GM23248 (cell line): ENCODE results near the gene FOXO1. TPM values are rescaled to one million over a fixed set of nuclear protein-coding genes. Genes with fewer than 3 reads are reported as not detected.
"Not testable (repeated sequence)": the region's sequence is repeated elsewhere in the genome, so short reads cannot be mapped to it uniquely, and the experiment has no call there.

ENCODE experiments used
- DNase-seq: peaks from one replicate; pipeline ENCODE4 v3.0.0-alpha.2; 2015
- H2AFZ ChIP-seq: fragments of 200-600 bp; sonication (generic); 2 replicates; pipeline ENCODE4 v1.6.1; 2016; ENCODE audit warnings: antibody characterized with exemption
- H3F3A ChIP-seq: fragments of 200-600 bp; sonication (generic); 2 replicates; pipeline ENCODE4 v1.6.1; 2016; ENCODE audit warnings: mild to moderate bottlenecking, antibody characterized with exemption, mixed run types; ENCODE audit not compliant: insufficient read depth
- H3K27ac ChIP-seq: fragments of 200-600 bp; sonication (generic); 2 replicates; pipeline ENCODE4 v1.5.1; 2016; ENCODE audit warnings: mild to moderate bottlenecking
- H3K27me3 ChIP-seq: fragments of 200-600 bp; sonication (generic); replicated peaks from 2 replicates; pipeline ENCODE4 v1.6.1; 2016; ENCODE audit warnings: mild to moderate bottlenecking; ENCODE audit not compliant: insufficient read depth
- H3K36me3 ChIP-seq: fragments of 200-600 bp; sonication (generic); 2 replicates; pipeline ENCODE4 v1.6.1; 2016; ENCODE audit warnings: low read depth, mild to moderate bottlenecking
- H3K4me1 ChIP-seq: fragments of 200-600 bp; sonication (generic); 2 replicates; pipeline ENCODE4 v1.6.1; 2016; ENCODE audit warnings: mild to moderate bottlenecking; ENCODE audit not compliant: insufficient read depth
- H3K4me2 ChIP-seq: fragments of 200-600 bp; sonication (generic); one replicate; pipeline ENCODE4 v1.6.1; 2016; ENCODE audit warnings: mild to moderate bottlenecking; ENCODE audit not compliant: unreplicated experiment
- H3K4me3 ChIP-seq: fragments of 200-600 bp; sonication (generic); 2 replicates; pipeline ENCODE4 v1.5.1; 2016; ENCODE audit warnings: mild to moderate bottlenecking
- H3K79me2 ChIP-seq: fragments of 200-600 bp; sonication (generic); 2 replicates; pipeline ENCODE4 v1.6.1; 2016; ENCODE audit warnings: mild to moderate bottlenecking; ENCODE audit not compliant: insufficient read depth
- H3K9ac ChIP-seq: fragments of 200-600 bp; sonication (generic); 2 replicates; pipeline ENCODE4 v1.6.1; 2016; ENCODE audit warnings: mild to moderate bottlenecking
- H3K9me2 ChIP-seq: fragments of 200-600 bp; sonication (generic); 2 replicates; pipeline ENCODE4 v1.6.1; 2016; ENCODE audit warnings: mixed run types, mild to moderate bottlenecking, moderate library complexity; ENCODE audit not compliant: insufficient read depth
- H3K9me3 ChIP-seq: fragments of 200-600 bp; sonication (generic); one replicate; pipeline ENCODE4 v1.6.1; 2017; ENCODE audit warnings: low read depth
- H4K20me1 ChIP-seq: fragments of 200-600 bp; sonication (generic); 2 replicates; pipeline ENCODE4 v1.6.0; 2016; ENCODE audit not compliant: insufficient read depth
- EZH2 ChIP-seq: fragments of 200-600 bp; sonication (generic); IDR thresholded peaks from 2 replicates; pipeline ENCODE4 v1.6.1; 2018; ENCODE audit warnings: antibody characterized with exemption, mild to moderate bottlenecking; ENCODE audit not compliant: insufficient read depth, poor library complexity, severe bottlenecking
- EZH2phosphoT487 ChIP-seq: fragments of 200-600 bp; sonication (generic); IDR thresholded peaks from 2 replicates; pipeline ENCODE4 v1.6.1; 2018; ENCODE audit warnings: antibody characterized with exemption, moderate library complexity, mild to moderate bottlenecking, low read depth; ENCODE audit not compliant: insufficient read depth
- WGBS, 2 experiments: methylation state at CpG; one replicate each; pipeline ENCODE4 v1.1.6; 2015 to 2017; ENCODE audit warnings: low lambda C conversion rate in 2 of 2, low coverage in 1 of 2; ENCODE audit errors: missing lambda C conversion rate in 2 of 2; 5-methylcytosine and 5-hydroxymethylcytosine counted together
- in situ Hi-C: fragments of 300-500 bp; cut with MboI; formaldehyde crosslinking; loops from 2 replicates; pipeline ENCODE4 v1.15.0; 2020
- polyA plus RNA-seq: library from polyadenylated mRNA; unstranded; fragments of >200 nt; fragmentation: Nextera tagmentation; extraction: Ambion mirVana; gene quantifications from 2 replicates; pipeline ENCODE4 v1.2.1, GENCODE V29; 2016
- total RNA-seq: library from RNA; depleted of rRNA; stranded (reverse); fragments of >200 nt; shearing (Covaris generic); gene quantifications from 2 replicates; pipeline ENCODE4 v1.2.3, GENCODE V29; 2014

FOXO1 gene
- total and polyA plus RNA-seq, 2 experiments from 2014 or later = 0.59 to 1.1 TPM

GRCh38 chr13:40665126-40666044, 1.1 kb downstream of the FOXO1 start:
- no peak overlapping the region for H3K27ac ChIP-seq
- no peaks in the 10 kb centered on the region for H3K36me3 ChIP-seq
- peak overlapping the region; percentile 89 for H2AFZ ChIP-seq
- no peaks in the 10 kb centered on the region for H4K20me1 ChIP-seq
- H3K27me3 ChIP-seq = no peaks in the 10 kb centered on the region
- no peaks in the 10 kb centered on the region for H3K9me3 ChIP-seq
- peak overlapping the region; percentile 76 for H3K4me3 ChIP-seq
- peaks cover 18% of the 10 kb centered on the region for H3F3A ChIP-seq
- 2% methylated on average over 44 to 83 of the region's 117 CpGs for WGBS, 2 experiments
- H3K4me1 ChIP-seq = no peaks in the 10 kb centered on the region; the same call in 1 of the 2 replicates
- in situ Hi-C loops = no loop called here
- TF ChIP-seq EZH2phosphoT487 (no peak), EZH2 (no peak)
- peak; percentile 58 for DNase-seq
- no peaks in the 10 kb centered on the region for H3K9me2 ChIP-seq
- H3K4me2 ChIP-seq = peak overlapping the region; percentile 66
- peak overlapping the region; percentile 33 for H3K9ac ChIP-seq
- no peaks in the 10 kb centered on the region for H3K79me2 ChIP-seq

- Histone ChIP-seq H3K4me1 (no peaks in the 10 kb centered on the region; the same call in 1 of the 2 replicates), H3K79me2 (no peaks in the 10 kb centered on the region), H3K9me3 (no peaks in the 10 kb centered on the region), H3K4me3 (peak overlapping the region; percentile 76), H3F3A (peaks cover 18% of the 10 kb centered on the region), H3K27me3 (no peaks in the 10 kb centered on the region), H4K20me1 (no peaks in the 10 kb centered on the region), H3K9me2 (no peaks in the 10 kb centered on the region), H2AFZ (peak overlapping the region; percentile 81), H3K4me2 (peak overlapping the region; percentile 66), H3K27ac (no peak overlapping the region), H3K9ac (peak overlapping the region; percentile 33), H3K36me3 (no peaks in the 10 kb centered on the region)
- WGBS, 2 experiments = 3% methylated on average over 27 to 65 of the region's 77 CpGs
- DNase-seq = peak; percentile 53
- peak; percentile 89 for TF ChIP-seq EZH2
- TF ChIP-seq EZH2phosphoT487 = no peak
- in situ Hi-C loops = no loop called here
Measured at GRCh38 chr13:40664350-40665125, 1.9 kb downstream of the FOXO1 start.

- Histone ChIP-seq H2AFZ (peak overlapping the region; percentile 81), H3F3A (peaks cover 18% of the 10 kb centered on the region), H3K4me2 (peak overlapping the region; percentile 66), H3K9ac (peak overlapping the region; percentile 33; the same call in 1 of the 2 replicates), H3K4me3 (peak overlapping the region; percentile 76)
- 3 to 8% methylated on average over 12 to 15 of the region's 17 CpGs for WGBS, 2 experiments
- H3K27ac ChIP-seq, H3K4me1 ChIP-seq, H3K36me3 ChIP-seq, H3K79me2 ChIP-seq, H3K27me3 ChIP-seq, H3K9me2 ChIP-seq, H3K9me3 ChIP-seq, H4K20me1 ChIP-seq, in situ Hi-C loops, DNase-seq: not testable (repeated sequence)
Measured at GRCh38 chr13:40664100-40664349, 2.4 kb downstream of the FOXO1 start.

GRCh38 chr13:40662866-40663265, 3.6 kb downstream of the FOXO1 start:
- TF ChIP-seq EZH2 (no peak), EZH2phosphoT487 (no peak)
- H4K20me1 ChIP-seq = no peaks in the 10 kb centered on the region
- no peaks in the 10 kb centered on the region for H3K79me2 ChIP-seq
- no peaks in the 10 kb centered on the region for H3K36me3 ChIP-seq
- H3K4me2 ChIP-seq = no peak overlapping the region
- H3F3A ChIP-seq = peaks cover 18% of the 10 kb centered on the region
- no peak overlapping the region for H3K27ac ChIP-seq
- in situ Hi-C loops = no loop called here
- no peaks in the 10 kb centered on the region for H3K27me3 ChIP-seq
- H3K9me3 ChIP-seq = no peaks in the 10 kb centered on the region
- peak overlapping the region; percentile 25; the same call in 1 of the 2 replicates for H2AFZ ChIP-seq
- no peak overlapping the region for H3K9ac ChIP-seq
- no peaks in the 10 kb centered on the region; the same call in none of the 2 replicates for H3K4me1 ChIP-seq
- no peaks in the 10 kb centered on the region for H3K9me2 ChIP-seq
- no peak overlapping the region for H3K4me3 ChIP-seq
- DNase-seq = no peak
